ENCODE data around the gene RREB1. TPM values are rescaled to one million over a fixed set of nuclear protein-coding genes. Genes with fewer than 3 reads are reported as not detected.

The RREB1 gene
- 14.9 and 18.6 TPM in 2 replicates for total RNA-seq

DNA sequence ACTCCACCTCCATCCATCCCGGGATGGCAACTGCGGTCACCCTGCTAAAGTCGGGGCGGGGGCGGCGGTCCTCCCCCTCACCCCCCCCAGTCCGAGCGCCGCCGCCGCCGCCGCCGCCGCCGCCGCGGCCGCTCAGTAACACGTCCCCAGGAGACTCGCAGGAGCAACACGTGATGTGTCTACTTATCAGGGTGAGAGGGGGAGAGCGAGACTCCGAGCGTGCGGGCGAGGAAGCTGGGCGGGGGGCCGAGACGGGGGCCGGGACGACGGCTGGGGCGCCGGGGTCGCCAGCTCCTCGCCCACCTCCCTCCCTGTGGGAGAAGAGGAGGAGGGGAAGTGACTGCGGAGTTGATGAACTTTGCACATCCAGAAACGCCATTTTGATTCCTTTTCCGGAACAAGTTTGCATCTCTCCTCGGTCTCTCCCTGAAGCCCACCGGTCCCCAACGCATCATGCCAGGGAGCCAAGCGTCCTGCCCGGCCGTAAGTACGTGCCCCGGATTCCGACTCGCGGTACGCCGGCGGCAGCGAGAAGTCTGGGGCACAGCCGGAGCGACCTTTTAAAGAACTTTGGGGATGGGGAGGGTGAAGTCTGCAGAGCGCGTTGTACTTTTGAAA is at the start of gene RREB1:
RREB1 (plus strand) TSS at position 384 of the 618 bp plus-strand sequence. CDS start 73,951 bp downstream, outside the sequence.

Other genes with a start within 250 kb of the RREB1 start
- gene SSR1, start 205.2 kb downstream of the RREB1 start, total RNA-seq = 83.9 and 108 TPM in 2 replicates